H9 (cell line): Measurements from ENCODE around the gene IQCE. TPM values are rescaled to one million over a fixed set of nuclear protein-coding genes. Genes with fewer than 3 reads are reported as not detected.

ENCODE experiments used
- DNase-seq: peaks from one replicate; pipeline ENCODE4 v3.0.0-alpha.2; 2017
- H2AFZ ChIP-seq: one replicate; pipeline ENCODE4 v1.6.1; 2013; ENCODE audit warnings: mild to moderate bottlenecking, low read length, control low read depth, moderate library complexity
- H2AK5ac ChIP-seq: 2 replicates; pipeline ENCODE4 v1.6.1; 2013; ENCODE audit warnings: low read length, control low read depth, mixed read lengths; ENCODE audit not compliant: insufficient read length
- H2BK120ac ChIP-seq: one replicate; pipeline ENCODE4 v1.6.1; 2013; ENCODE audit warnings: low read depth, mild to moderate bottlenecking, low read length, control low read depth, inconsistent platforms; ENCODE audit not compliant: poor library complexity, severe bottlenecking
- H2BK12ac ChIP-seq: 2 replicates; pipeline ENCODE4 v1.6.1; 2013; ENCODE audit warnings: low read length, control low read depth, mixed read lengths, low read depth; ENCODE audit not compliant: insufficient read length
- H2BK15ac ChIP-seq: 2 replicates; pipeline ENCODE4 v1.6.1; 2013; ENCODE audit warnings: low read depth, low read length, control low read depth
- H2BK20ac ChIP-seq: one replicate; pipeline ENCODE4 v1.6.1; 2013; ENCODE audit warnings: low read depth, mild to moderate bottlenecking, low read length, control low read depth, inconsistent platforms; ENCODE audit not compliant: poor library complexity, severe bottlenecking
- H2BK5ac ChIP-seq: 2 replicates; pipeline ENCODE4 v1.6.1; 2013; ENCODE audit warnings: low read length, control low read depth, mixed read lengths; ENCODE audit not compliant: insufficient read length
- H3K14ac ChIP-seq: 2 replicates; pipeline ENCODE4 v1.6.1; 2013; ENCODE audit warnings: low read length, control low read depth; ENCODE audit not compliant: insufficient read depth
- H3K18ac ChIP-seq: 2 replicates; pipeline ENCODE4 v1.6.1; 2013; ENCODE audit warnings: low read depth, mild to moderate bottlenecking, mixed read lengths, low read length, control low read depth; ENCODE audit not compliant: insufficient read length
- H3K23ac ChIP-seq: 2 replicates; pipeline ENCODE4 v1.6.1; 2013; ENCODE audit warnings: low read length, control low read depth, mixed read lengths, low read depth; ENCODE audit not compliant: insufficient read length
- H3K23me2 ChIP-seq: 2 replicates; pipeline ENCODE4 v1.6.1; 2013; ENCODE audit warnings: low read depth, mild to moderate bottlenecking, mixed read lengths, low read length, control low read depth; ENCODE audit not compliant: insufficient read length, poor library complexity, severe bottlenecking
- H3K27ac ChIP-seq: 2 replicates; pipeline ENCODE4 v1.5.1; 2013; ENCODE audit warnings: low read length, control low read depth, mixed read lengths, low read depth; ENCODE audit not compliant: insufficient read length
- H3K27me3 ChIP-seq: 2 replicates; pipeline ENCODE4 v1.6.1; 2013; ENCODE audit warnings: low read length, control low read depth, inconsistent platforms; ENCODE audit not compliant: insufficient read depth
- H3K4ac ChIP-seq: 2 replicates; pipeline ENCODE4 v1.6.1; 2013; ENCODE audit warnings: low read depth, mild to moderate bottlenecking, control low read depth, inconsistent platforms, low read length, moderate library complexity
- H3K4me1 ChIP-seq: 2 replicates; pipeline ENCODE4 v1.6.1; 2013; ENCODE audit warnings: low read length, control low read depth, inconsistent platforms; ENCODE audit not compliant: insufficient read depth
- H3K4me2 ChIP-seq: 2 replicates; pipeline ENCODE4 v1.6.1; 2013; ENCODE audit warnings: low read length, control low read depth, mixed read lengths; ENCODE audit not compliant: insufficient read length, insufficient read depth
- H3K56ac ChIP-seq: 2 replicates; pipeline ENCODE4 v1.6.1; 2013; ENCODE audit warnings: low read depth, mild to moderate bottlenecking, mixed read lengths, low read length, control low read depth; ENCODE audit not compliant: insufficient read length
- H3K79me1 ChIP-seq: 2 replicates; pipeline ENCODE4 v1.6.1; 2013; ENCODE audit warnings: low read depth, mild to moderate bottlenecking, moderate library complexity, low read length, control low read depth, inconsistent platforms; ENCODE audit not compliant: insufficient read depth, poor library complexity, severe bottlenecking
- H3K79me2 ChIP-seq: 2 replicates; pipeline ENCODE4 v1.6.1; 2013; ENCODE audit warnings: low read length, control low read depth, inconsistent platforms; ENCODE audit not compliant: insufficient read depth
- H3K9ac ChIP-seq: 2 replicates; pipeline ENCODE4 v1.6.1; 2013; ENCODE audit warnings: low read length, control low read depth, mixed read lengths; ENCODE audit not compliant: insufficient read length; ENCODE audit errors: extremely low read depth
- H3K9me3 ChIP-seq: one replicate; pipeline ENCODE4 v1.6.1; 2013; ENCODE audit warnings: low read depth, low read length, inconsistent platforms; ENCODE audit not compliant: control insufficient read depth
- H3T11ph ChIP-seq: one replicate; pipeline ENCODE4 v1.6.1; 2013; ENCODE audit warnings: mild to moderate bottlenecking, low read length, control low read depth, inconsistent platforms
- H4K20me1 ChIP-seq: one replicate; pipeline ENCODE4 v1.6.1; 2013; ENCODE audit not compliant: control insufficient read depth, insufficient read length, insufficient read depth
- H4K5ac ChIP-seq: 2 replicates; pipeline ENCODE4 v1.6.1; 2013; ENCODE audit warnings: low read depth, mild to moderate bottlenecking, mixed read lengths, low read length, control low read depth; ENCODE audit not compliant: insufficient read length
- H4K8ac ChIP-seq: replicated peaks from 2 replicates; pipeline ENCODE4 v1.6.1; 2013; ENCODE audit warnings: low read length, control low read depth, mixed read lengths, low read depth; ENCODE audit not compliant: insufficient read length
- H4K91ac ChIP-seq: 2 replicates; pipeline ENCODE4 v1.6.1; 2013; ENCODE audit warnings: low read depth, mild to moderate bottlenecking, moderate library complexity, mixed read lengths, low read length, control low read depth; ENCODE audit not compliant: insufficient read length
- H3K27ac Mint-ChIP-seq, 3 experiments: 2 replicates in 2 of 3; 3 replicates in 1 of 3; pipeline ENCODE4 v1.8.0; 2020 to 2021; ENCODE audit warnings: mixed read lengths in 3 of 3, mild to moderate bottlenecking in 1 of 3, moderate library complexity in 1 of 3
- H3K27me3 Mint-ChIP-seq: 2 replicates; pipeline ENCODE4 v1.8.0; 2021; ENCODE audit warnings: low read depth, mild to moderate bottlenecking, moderate library complexity, mixed read lengths
- H3K36me3 Mint-ChIP-seq, 3 experiments: 2 replicates in 2 of 3; 3 replicates in 1 of 3; pipeline ENCODE4 v1.8.0; 2020 to 2021; ENCODE audit warnings: low read depth in 3 of 3, mixed read lengths in 3 of 3; ENCODE audit not compliant: insufficient read depth in 1 of 3
- H3K4me1 Mint-ChIP-seq, 2 experiments: 2 replicates each; pipeline ENCODE4 v1.8.0; 2020; ENCODE audit warnings: mixed read lengths in 2 of 2
- H3K4me3 Mint-ChIP-seq, 2 experiments: 2 replicates in 1 of 2; 3 replicates in 1 of 2; pipeline ENCODE4 v1.8.0; 2020 to 2021; ENCODE audit warnings: mild to moderate bottlenecking in 2 of 2, mixed read lengths in 2 of 2, moderate library complexity in 1 of 2
- H3K9me3 Mint-ChIP-seq, 2 experiments: 2 replicates in 1 of 2; 3 replicates in 1 of 2; pipeline ENCODE4 v1.8.0; 2020; ENCODE audit warnings: mild to moderate bottlenecking in 2 of 2, mixed read lengths in 2 of 2, moderate library complexity in 1 of 2
- CTCF ChIP-seq: fragments of 200-600 bp; sonication (generic); conservative IDR thresholded peaks from 3 replicates; pipeline ENCODE4 v1.8.0; 2021; ENCODE audit warnings: antibody characterized with exemption, mild to moderate bottlenecking
- WGBS: extraction: QIAGEN DNeasy Blood & Tissue Kit; methylation state at CpG from one replicate; pipeline ENCODE4 v1.1.7; 2013; ENCODE audit warnings: missing lambda C conversion rate, low lambda C conversion rate, mixed read lengths; ENCODE audit not compliant: insufficient read length; ENCODE audit errors: extremely low coverage; 5-methylcytosine and 5-hydroxymethylcytosine counted together
- total RNA-seq: library from RNA; stranded (reverse); gene quantifications from 2 replicates; pipeline ENCODE4 v1.2.1, GENCODE V29; 2021

Gene IQCE
- total RNA-seq, 1 experiment from 2014 or later: 7.0 TPM

- no peak for DNase-seq
Observed at GRCh38 chr7:2551418-2551817, 7.4 kb upstream of the IQCE start.

More at GRCh38 chr7:2551418-2551817, 7.4 kb upstream of the IQCE start:
- Mint-ChIP-seq H3K9me3 (no peaks in the 10 kb centered on the region), H3K36me3 (peaks cover 23 to 53% (median 53%) of the 10 kb centered on the region in 3 experiments; a peak in 6 of 7 replicates), H3K27ac (no peak overlapping the region; a peak in 2 of 7 replicates), H3K27me3 (no peaks in the 10 kb centered on the region), H3K4me3 (no peak overlapping the region), H3K4me1 (peaks cover 10 to 12% of the 10 kb centered on the region in 2 experiments)
- H4K8ac ChIP-seq: no peak overlapping the region
- no peak overlapping the region for H3K27ac ChIP-seq
- H4K5ac ChIP-seq: no peak overlapping the region
- no CpG with 5 or more reads among the region's 8 CpGs for whole genome bisulfite sequencing
- H3K79me2 ChIP-seq: no peaks in the 10 kb centered on the region
- H3K14ac ChIP-seq: no peak overlapping the region
- H3K9ac ChIP-seq: no peak overlapping the region
- no peak overlapping the region for H2AK5ac ChIP-seq
- H3K27me3 ChIP-seq: no peaks in the 10 kb centered on the region
- TF ChIP-seq CTCF: no peak
- H4K20me1 ChIP-seq: no peaks in the 10 kb centered on the region
- H4K91ac ChIP-seq: no peak overlapping the region
- H3K79me1 ChIP-seq: no peaks in the 10 kb centered on the region
- no peak overlapping the region for H3T11ph ChIP-seq
- H2BK120ac ChIP-seq: no peak overlapping the region
- no peak overlapping the region for H2BK15ac ChIP-seq
- H2BK12ac ChIP-seq: no peak overlapping the region
- H3K9me3 ChIP-seq: no peaks in the 10 kb centered on the region
- H2AFZ ChIP-seq: no peak overlapping the region
- no peak overlapping the region for H2BK20ac ChIP-seq
- H3K4ac ChIP-seq: no peak overlapping the region
- H3K56ac ChIP-seq: no peak overlapping the region
- no peak overlapping the region for H2BK5ac ChIP-seq
- peaks cover 11% of the 10 kb centered on the region for H3K23me2 ChIP-seq
- H3K4me2 ChIP-seq: no peak overlapping the region
- no peaks in the 10 kb centered on the region for H3K4me1 ChIP-seq
- H3K18ac ChIP-seq: no peak overlapping the region
- H3K23ac ChIP-seq: no peak overlapping the region
